AG09319 (cell line): Measurements from ENCODE around the gene F11.

Experiments used
- DNase-seq: peaks from one replicate; pipeline ENCODE4 v3.0.0-alpha.2; 2010; ENCODE audit warnings: low read depth; ENCODE audit errors: extremely low read depth
- TF ChIP-seq, protein P1 (sequence below): IDR thresholded peaks from 2 replicates; pipeline ENCODE4 v1.5.1; 2011; ENCODE audit warnings: low read depth, mild to moderate bottlenecking, inconsistent platforms, low read length, moderate library complexity

F11 gene

DNA sequence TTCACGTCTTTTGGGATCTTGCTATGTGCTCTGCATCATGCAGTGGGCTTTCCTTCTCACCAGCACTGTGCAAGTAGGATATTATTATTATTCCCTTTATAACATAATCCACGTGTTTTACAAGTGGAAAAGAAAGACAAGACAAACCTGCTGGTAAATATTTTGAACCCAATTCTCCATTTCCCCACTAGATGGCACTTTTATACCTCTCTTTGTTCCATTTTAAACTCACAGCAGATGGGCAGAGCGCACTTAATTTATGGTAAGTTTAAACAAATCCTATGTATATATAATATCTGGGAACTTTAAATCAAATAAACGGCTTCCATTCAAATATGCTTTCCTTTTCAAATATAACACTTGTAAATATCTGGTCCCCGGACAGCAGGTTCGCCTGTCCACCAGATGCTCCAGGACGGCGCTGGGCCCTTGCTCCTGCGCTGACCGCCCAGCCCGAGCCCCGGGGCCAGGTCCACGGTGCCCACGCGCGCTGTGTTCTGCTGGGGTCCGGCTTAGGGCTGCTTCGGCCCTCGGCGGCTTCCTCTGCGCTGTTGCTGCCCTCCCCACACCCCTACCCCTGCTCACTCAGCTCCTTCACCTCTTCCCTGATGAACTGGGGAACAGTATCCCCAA lies 31.1 kb downstream of the F11 start:
- TF ChIP-seq, protein P1, sequence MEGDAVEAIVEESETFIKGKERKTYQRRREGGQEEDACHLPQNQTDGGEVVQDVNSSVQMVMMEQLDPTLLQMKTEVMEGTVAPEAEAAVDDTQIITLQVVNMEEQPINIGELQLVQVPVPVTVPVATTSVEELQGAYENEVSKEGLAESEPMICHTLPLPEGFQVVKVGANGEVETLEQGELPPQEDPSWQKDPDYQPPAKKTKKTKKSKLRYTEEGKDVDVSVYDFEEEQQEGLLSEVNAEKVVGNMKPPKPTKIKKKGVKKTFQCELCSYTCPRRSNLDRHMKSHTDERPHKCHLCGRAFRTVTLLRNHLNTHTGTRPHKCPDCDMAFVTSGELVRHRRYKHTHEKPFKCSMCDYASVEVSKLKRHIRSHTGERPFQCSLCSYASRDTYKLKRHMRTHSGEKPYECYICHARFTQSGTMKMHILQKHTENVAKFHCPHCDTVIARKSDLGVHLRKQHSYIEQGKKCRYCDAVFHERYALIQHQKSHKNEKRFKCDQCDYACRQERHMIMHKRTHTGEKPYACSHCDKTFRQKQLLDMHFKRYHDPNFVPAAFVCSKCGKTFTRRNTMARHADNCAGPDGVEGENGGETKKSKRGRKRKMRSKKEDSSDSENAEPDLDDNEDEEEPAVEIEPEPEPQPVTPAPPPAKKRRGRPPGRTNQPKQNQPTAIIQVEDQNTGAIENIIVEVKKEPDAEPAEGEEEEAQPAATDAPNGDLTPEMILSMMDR: peak; percentile 64
- peak; percentile 8 for DNase-seq

GRCh38 chr4:186298031-186298647 lies 32.1 kb downstream of the F11 start:
- no peak for DNase-seq
- TF ChIP-seq, protein P1: no peak

- no peak for DNase-seq
- TF ChIP-seq, protein P1: no peak
Measured at GRCh38 chr4:186299291-186299690, 33.3 kb downstream of the F11 start.

DNA sequence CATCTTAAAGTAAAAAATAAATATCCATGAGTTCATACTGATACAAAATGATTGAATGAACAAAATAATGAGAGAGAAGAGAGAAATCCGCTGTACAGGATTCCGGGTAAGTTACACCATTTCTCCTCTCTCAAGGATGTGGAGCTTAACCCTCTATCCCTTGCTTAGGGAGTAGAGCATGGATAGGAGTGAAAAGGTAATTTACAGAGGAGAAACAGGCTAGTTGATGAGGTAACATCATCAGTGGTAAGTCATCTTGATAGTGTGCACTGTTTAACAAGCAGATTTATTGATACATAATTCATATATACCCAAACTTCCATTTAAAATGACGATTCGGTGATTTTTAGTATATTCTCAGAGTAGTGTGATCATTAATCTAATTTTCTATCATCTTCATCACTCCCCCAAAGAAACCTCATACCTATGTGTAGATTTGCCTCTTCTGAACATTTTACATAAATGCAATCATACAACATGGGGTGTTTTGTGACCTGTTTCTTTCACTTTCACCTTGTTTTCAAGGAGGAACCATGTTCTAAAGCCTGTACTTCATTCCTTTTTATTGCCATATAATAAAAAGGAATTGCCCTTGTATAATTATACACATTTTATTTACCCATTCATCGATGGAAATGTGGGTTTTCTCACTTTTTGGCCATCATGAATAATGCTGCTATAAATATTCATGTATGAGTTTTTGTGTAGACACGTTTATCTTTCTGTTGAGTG lies 34.8 kb downstream of the F11 start:
- TF ChIP-seq, protein P1: no peak
- no peak for DNase-seq

- DNase-seq: no peak
Measured at GRCh38 chr4:186304216-186304615, 38.2 kb downstream of the F11 start.

GRCh38 chr4:186304866-186305505 lies 39.0 kb downstream of the F11 start:
- TF ChIP-seq, protein P1: no peak
- DNase-seq: no peak

More at GRCh38 chr4:186304216-186304615, 38.2 kb downstream of the F11 start:
- TF ChIP-seq, protein P1: no peak
